ENCODE results near the gene UGT1A1.

- TF ChIP-seq CTCF (IDR thresholded peaks at IDR 0.05; ENCODE audit: insufficient read depth, low read length, poor library complexity, severe bottlenecking) (no peak), EZH2phosphoT487 (conservative IDR thresholded peaks at IDR 0.05; ENCODE audit: low read length) (no peak)
These were observed 31.8 kb downstream of the UGT1A1 start for GRCh38 chr2:233791883-233792329.
